Measurements from ENCODE around the gene UNC13D.

UNC13D gene

DNA sequence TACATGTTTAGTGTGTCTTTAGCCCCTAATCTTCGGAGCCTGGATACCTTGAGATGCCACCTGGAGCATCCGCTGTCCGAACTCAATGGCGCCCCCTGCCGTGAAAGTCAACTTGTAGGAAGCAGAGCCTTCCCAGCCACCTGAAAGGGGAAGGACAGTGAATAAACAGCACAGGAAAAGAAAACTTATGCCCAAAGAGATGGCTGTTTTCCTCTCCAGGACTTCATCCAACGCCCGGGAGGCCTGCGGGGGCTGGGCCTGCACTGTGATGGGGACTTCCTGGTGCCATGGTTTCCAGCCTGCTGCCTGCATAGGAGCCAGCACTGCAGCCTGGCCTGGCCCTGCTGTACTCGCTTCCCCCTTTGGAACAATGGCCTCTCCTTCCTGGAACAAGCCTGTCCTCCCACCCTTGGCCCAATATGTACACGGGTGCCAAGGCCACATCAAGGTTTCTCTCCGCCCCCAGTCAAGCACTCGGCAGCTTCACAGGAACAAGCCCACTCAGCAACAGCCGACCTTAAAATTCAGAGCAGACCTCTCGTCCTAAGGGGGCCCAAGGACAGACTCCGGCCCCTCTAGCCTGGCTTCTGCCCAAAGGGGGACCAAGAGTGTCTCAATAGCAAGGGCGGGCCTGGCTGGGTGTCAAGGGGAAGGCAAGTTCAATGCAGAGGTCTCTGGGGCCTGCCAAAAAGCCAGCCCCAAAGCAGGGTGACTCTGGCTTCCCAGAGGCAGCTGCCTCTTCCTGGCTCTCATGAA is 4.5 kb upstream of the UNC13D start:
- TF ChIP-seq, protein P1, sequence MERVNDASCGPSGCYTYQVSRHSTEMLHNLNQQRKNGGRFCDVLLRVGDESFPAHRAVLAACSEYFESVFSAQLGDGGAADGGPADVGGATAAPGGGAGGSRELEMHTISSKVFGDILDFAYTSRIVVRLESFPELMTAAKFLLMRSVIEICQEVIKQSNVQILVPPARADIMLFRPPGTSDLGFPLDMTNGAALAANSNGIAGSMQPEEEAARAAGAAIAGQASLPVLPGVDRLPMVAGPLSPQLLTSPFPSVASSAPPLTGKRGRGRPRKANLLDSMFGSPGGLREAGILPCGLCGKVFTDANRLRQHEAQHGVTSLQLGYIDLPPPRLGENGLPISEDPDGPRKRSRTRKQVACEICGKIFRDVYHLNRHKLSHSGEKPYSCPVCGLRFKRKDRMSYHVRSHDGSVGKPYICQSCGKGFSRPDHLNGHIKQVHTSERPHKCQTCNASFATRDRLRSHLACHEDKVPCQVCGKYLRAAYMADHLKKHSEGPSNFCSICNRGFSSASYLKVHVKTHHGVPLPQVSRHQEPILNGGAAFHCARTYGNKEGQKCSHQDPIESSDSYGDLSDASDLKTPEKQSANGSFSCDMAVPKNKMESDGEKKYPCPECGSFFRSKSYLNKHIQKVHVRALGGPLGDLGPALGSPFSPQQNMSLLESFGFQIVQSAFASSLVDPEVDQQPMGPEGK (CRISPR knock-in tag; IDR thresholded peaks at IDR 0.05; ENCODE audit: borderline replicate concordance), result no peak
- peak; percentile 53 for ATAC-seq

DNA sequence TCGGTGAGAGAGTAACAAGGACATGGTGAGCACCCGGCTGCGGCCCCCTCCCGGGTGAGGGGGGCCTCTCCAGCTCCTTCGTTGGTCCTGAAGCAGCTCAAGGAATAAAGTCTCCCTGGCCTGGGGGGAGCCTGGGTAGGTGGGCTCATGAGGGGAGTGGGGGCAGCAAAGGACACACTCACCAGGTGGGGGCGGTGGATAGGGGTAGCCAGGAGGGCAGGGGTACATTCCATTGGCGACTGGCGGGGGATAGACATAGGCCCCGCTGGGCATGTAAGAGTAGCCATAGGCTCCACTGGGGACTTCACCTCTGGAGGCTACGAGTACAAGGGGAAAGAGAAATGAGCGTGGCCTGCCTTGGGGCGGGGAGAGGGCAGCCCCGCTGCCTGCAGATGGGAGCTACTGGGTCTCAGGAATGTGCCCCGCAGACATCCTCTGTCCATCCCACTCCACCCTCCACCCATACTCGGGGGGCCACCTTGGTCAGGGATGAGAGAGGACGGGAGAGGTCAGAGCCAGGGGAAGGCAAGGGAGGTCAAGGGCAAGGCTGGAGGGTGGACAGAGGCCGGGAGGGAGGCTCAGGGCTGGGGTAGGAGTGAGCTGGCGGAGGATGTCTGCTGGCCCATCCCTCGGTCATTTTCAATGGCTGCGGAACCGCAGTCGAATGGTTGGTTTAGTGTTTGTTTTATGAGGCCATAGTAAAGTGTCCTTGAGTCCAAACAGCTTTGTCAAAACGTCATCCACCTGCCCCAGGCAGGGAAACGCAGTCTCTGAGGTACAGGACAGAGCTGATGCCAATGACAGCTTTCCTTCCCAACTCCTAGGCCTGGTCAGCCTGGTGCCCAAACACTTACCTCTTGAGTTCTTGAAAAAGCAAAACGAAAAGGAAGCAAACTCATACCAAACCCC is 3.7 kb upstream of the UNC13D start:
- no peak for ATAC-seq
- TF ChIP-seq OSR1 (CRISPR knock-in tag; IDR thresholded peaks at IDR 0.05) (no peak), ZFP30 (CRISPR knock-in tag; IDR thresholded peaks at IDR 0.05) (no peak), ZFP3 (CRISPR knock-in tag; IDR thresholded peaks at IDR 0.05) (no peak), ZNF8 (CRISPR knock-in tag; IDR thresholded peaks at IDR 0.05) (no peak), PPARA (CRISPR knock-in tag; IDR thresholded peaks at IDR 0.05; ENCODE audit: borderline replicate concordance) (no peak), ZNF565 (CRISPR knock-in tag; conservative IDR thresholded peaks at IDR 0.05; ENCODE audit: low read depth) (no peak), TOX (CRISPR knock-in tag; IDR thresholded peaks at IDR 0.05; ENCODE audit: borderline replicate concordance) (no peak), TSHZ2 (CRISPR knock-in tag; IDR thresholded peaks at IDR 0.05) (no peak), CSDC2 (CRISPR knock-in tag; IDR thresholded peaks at IDR 0.05) (no peak), SNAI2 (CRISPR knock-in tag; IDR thresholded peaks at IDR 0.05) (no peak), ISL1 (CRISPR knock-in tag; IDR thresholded peaks at IDR 0.05) (no peak), ZNF70 (CRISPR knock-in tag; IDR thresholded peaks at IDR 0.05) (no peak), RARB (CRISPR knock-in tag; IDR thresholded peaks at IDR 0.05) (no peak), BACH2 (CRISPR knock-in tag; IDR thresholded peaks at IDR 0.05; ENCODE audit: borderline replicate concordance) (no peak), ESRRG (CRISPR knock-in tag; IDR thresholded peaks at IDR 0.05) (no peak), CREB5 (CRISPR knock-in tag; IDR thresholded peaks at IDR 0.05; ENCODE audit: low read depth) (no peak), GLIS3 (CRISPR knock-in tag; IDR thresholded peaks at IDR 0.05) (no peak)
- TF ChIP-seq, protein P1 (CRISPR knock-in tag; IDR thresholded peaks at IDR 0.05; ENCODE audit: borderline replicate concordance), result no peak
- TF ChIP-seq, protein P2, sequence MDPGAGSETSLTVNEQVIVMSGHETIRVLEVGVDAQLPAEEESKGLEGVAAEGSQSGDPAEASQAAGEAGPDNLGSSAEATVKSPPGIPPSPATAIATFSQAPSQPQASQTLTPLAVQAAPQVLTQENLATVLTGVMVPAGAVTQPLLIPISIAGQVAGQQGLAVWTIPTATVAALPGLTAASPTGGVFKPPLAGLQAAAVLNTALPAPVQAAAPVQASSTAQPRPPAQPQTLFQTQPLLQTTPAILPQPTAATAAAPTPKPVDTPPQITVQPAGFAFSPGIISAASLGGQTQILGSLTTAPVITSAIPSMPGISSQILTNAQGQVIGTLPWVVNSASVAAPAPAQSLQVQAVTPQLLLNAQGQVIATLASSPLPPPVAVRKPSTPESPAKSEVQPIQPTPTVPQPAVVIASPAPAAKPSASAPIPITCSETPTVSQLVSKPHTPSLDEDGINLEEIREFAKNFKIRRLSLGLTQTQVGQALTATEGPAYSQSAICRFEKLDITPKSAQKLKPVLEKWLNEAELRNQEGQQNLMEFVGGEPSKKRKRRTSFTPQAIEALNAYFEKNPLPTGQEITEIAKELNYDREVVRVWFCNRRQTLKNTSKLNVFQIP (CRISPR knock-in tag; IDR thresholded peaks at IDR 0.05; ENCODE audit: borderline replicate concordance, low read depth), result no peak

Data from SK-N-SH treated with all-trans-retinoic acid at 6 μM for 48 hours (cell line).